HepG2 (cell line): ENCODE measurements around the gene ZBTB4. TPM values are rescaled to one million over a fixed set of nuclear protein-coding genes. Genes with fewer than 3 reads are reported as not detected.

ENCODE experiments used
- HIVEP1 ChIP-seq: sonication (generic); formaldehyde crosslinking; IDR thresholded peaks from 2 replicates; pipeline ENCODE4 v1.4.0; 2020; ENCODE audit warnings: mild to moderate bottlenecking, missing genetic modification reagents
- POLR2A ChIP-seq, 2 experiments: IDR thresholded peaks; 2 replicates each; pipeline ENCODE4 v1.6.1; 2011; ENCODE audit warnings: low read depth in 2 of 2, low read length in 2 of 2, mild to moderate bottlenecking in 1 of 2, moderate library complexity in 1 of 2; ENCODE audit not compliant: insufficient read depth in 1 of 2
- ZHX2 ChIP-seq, 2 experiments: sonication (generic) in 1 of 2; formaldehyde crosslinking in 1 of 2; IDR thresholded peaks; 2 replicates each; pipeline versions ENCODE4 v1.6.1 to v1.9.0; 2014 to 2022; ENCODE audit warnings: antibody characterized with exemption in 1 of 2, borderline replicate concordance in 1 of 2, inconsistent platforms in 1 of 2, low read depth in 1 of 2, missing genetic modification reagents in 1 of 2
- ZNF503 ChIP-seq: sonication (generic); formaldehyde crosslinking; IDR thresholded peaks from 2 replicates; pipeline ENCODE4 v1.4.0; 2020; ENCODE audit warnings: missing genetic modification reagents
- polyA plus RNA-seq, 8 experiments: library from polyadenylated mRNA; depleted of rRNA in 3 of 8; stranded (reverse) in 7 of 8; unstranded in 1 of 8; fragments of >200 nt; fragmentation: Illumina TruSeq in 4 of 8; extraction: Trizol in 4 of 8; gene quantifications; 2 replicates each; pipeline versions ENCODE4 v1.2.1 to v1.2.3, GENCODE V29; 2011 to 2016; ENCODE audit warnings: low read depth in 4 of 8, missing spikeins in 1 of 8, mixed read lengths in 1 of 8; ENCODE audit not compliant: insufficient read depth in 1 of 8
- total RNA-seq, 5 experiments: library from RNA; depleted of rRNA; stranded (reverse); fragments of >200 nt; fragmentation: Illumina TruSeq; extraction: Trizol; gene quantifications; 2 replicates each; pipeline ENCODE4 v1.2.3, GENCODE V29; 2016; ENCODE audit warnings: low read depth in 1 of 5
- TF ChIP-seq, protein P1 (sequence below): sonication (generic); formaldehyde crosslinking; IDR thresholded peaks from 2 replicates; pipeline ENCODE4 v1.5.0; 2020; ENCODE audit warnings: mild to moderate bottlenecking, missing genetic modification reagents, borderline replicate concordance
- TF ChIP-seq, protein P2 (sequence below): sonication (generic); formaldehyde crosslinking; conservative IDR thresholded peaks from 2 replicates; pipeline ENCODE4 v1.4.0; 2020; ENCODE audit warnings: missing genetic modification reagents

ZBTB4 gene
- total and polyA plus RNA-seq, 2 of the 13 experiments (the other 11 are each of a cell fraction or from before 2014, with no cell fraction given) = 4.3 to 7.4 TPM

DNA sequence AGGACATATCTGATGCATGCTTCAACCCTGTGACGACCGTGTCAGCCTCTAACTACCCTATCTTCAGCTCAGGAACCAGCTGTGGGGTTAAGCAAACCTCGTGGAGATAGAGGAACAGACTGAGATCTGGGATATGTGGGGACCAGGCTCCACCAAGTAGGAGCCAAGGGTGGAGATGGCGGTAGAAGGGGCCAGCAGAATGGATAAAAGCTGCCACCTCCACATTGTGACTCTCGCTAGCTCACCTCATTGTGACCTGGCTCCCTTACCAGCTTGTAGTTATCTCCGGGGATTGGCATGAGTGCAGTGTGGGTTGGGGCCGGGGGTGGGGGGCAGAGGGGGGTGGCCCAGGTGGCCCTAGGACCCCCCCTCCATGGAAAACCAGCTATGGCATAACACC is 54.1 kb downstream of the ZBTB4 start, which contains the start of gene SPEM2 (continued):
- TF ChIP-seq ZHX2 (IDR thresholded peaks at IDR 0.05; ENCODE audit: low read depth) (no peak), ZHX2 (CRISPR knock-in tag; IDR thresholded peaks at IDR 0.05; ENCODE audit: borderline replicate concordance) (no peak), HIVEP1 (CRISPR knock-in tag) (no peak), ZNF503 (CRISPR knock-in tag) (no peak), POLR2A (IDR thresholded peaks at IDR 0.05; ENCODE audit: insufficient read depth in 1 of 2, low read depth in 2 of 2, low read length in 2 of 2) (no peak)
- TF ChIP-seq, protein P1, sequence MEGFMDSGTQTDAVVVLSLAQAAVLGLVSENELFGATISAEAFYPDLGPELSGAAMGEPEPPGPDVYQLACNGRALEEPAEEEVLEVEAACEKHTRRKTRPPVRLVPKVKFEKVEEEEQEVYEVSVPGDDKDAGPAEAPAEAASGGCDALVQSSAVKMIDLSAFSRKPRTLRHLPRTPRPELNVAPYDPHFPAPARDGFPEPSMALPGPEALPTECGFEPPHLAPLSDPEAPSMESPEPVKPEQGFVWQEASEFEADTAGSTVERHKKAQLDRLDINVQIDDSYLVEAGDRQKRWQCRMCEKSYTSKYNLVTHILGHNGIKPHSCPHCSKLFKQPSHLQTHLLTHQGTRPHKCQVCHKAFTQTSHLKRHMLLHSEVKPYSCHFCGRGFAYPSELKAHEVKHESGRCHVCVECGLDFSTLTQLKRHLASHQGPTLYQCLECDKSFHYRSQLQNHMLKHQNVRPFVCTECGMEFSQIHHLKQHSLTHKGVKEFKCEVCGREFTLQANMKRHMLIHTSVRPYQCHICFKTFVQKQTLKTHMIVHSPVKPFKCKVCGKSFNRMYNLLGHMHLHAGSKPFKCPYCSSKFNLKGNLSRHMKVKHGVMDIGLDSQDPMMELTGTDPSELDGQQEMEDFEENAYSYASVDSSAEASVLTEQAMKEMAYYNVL (CRISPR knock-in tag) = no peak
- TF ChIP-seq, protein P2, sequence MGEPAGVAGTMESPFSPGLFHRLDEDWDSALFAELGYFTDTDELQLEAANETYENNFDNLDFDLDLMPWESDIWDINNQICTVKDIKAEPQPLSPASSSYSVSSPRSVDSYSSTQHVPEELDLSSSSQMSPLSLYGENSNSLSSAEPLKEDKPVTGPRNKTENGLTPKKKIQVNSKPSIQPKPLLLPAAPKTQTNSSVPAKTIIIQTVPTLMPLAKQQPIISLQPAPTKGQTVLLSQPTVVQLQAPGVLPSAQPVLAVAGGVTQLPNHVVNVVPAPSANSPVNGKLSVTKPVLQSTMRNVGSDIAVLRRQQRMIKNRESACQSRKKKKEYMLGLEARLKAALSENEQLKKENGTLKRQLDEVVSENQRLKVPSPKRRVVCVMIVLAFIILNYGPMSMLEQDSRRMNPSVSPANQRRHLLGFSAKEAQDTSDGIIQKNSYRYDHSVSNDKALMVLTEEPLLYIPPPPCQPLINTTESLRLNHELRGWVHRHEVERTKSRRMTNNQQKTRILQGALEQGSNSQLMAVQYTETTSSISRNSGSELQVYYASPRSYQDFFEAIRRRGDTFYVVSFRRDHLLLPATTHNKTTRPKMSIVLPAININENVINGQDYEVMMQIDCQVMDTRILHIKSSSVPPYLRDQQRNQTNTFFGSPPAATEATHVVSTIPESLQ (CRISPR knock-in tag) = no peak
- TF ChIP-seq, all 625 proteins: peak for 0
